ENCODE data around the gene HYLS1.

DNA sequence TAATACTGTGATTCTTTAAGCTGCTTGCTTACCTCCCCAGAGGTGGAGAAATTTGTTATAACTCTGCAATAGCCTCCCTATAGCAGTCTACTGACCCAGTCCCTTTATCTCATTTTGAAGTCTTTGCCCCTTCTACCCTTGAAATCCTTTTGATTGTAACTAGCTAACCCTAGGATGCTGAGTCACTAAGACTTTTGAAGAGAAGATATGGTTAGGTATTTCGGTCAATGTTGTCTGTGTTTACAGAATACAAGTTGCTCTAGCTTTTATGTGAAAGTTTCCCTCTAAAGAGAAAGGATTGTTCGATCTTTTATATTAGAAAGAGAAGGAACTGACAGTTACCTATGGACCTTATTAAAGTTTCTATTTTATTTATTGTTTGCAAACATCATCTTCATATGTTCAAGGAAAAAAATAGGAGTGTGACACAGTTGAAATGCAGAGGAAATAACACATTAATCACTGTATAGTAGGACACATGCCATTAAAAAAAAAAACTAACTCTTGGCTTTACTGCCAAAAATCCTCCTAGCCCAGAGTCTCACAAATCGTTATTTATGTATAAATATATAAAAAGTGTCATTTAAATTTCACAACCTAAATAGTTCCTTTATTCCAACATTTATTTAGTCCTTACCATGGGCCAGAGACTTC, 3.1 kb downstream of the HYLS1 start:
- TF ChIP-seq EZH2 (optimal IDR thresholded peaks at IDR 0.05; ENCODE audit: low read depth, low read length): no peak
- TF ChIP-seq, protein P1, sequence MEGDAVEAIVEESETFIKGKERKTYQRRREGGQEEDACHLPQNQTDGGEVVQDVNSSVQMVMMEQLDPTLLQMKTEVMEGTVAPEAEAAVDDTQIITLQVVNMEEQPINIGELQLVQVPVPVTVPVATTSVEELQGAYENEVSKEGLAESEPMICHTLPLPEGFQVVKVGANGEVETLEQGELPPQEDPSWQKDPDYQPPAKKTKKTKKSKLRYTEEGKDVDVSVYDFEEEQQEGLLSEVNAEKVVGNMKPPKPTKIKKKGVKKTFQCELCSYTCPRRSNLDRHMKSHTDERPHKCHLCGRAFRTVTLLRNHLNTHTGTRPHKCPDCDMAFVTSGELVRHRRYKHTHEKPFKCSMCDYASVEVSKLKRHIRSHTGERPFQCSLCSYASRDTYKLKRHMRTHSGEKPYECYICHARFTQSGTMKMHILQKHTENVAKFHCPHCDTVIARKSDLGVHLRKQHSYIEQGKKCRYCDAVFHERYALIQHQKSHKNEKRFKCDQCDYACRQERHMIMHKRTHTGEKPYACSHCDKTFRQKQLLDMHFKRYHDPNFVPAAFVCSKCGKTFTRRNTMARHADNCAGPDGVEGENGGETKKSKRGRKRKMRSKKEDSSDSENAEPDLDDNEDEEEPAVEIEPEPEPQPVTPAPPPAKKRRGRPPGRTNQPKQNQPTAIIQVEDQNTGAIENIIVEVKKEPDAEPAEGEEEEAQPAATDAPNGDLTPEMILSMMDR (IDR thresholded peaks at IDR 0.05; ENCODE audit: low read length): no peak

Data from MM.1S (cell line).